K562 (cell line): ENCODE measurements around the gene CTCFL. TPM values are rescaled to one million over a fixed set of nuclear protein-coding genes. Genes with fewer than 3 reads are reported as not detected.

Experiments
- ATAC-seq: fragments of 200-7000 bp; cut with Tn5 transposase; 3 replicates; pipeline ENCODE4 v1.9.1; 2020; ENCODE audit warnings: moderate library complexity
- BruUV-seq: library from RNA; stranded (reverse); fragments of 400-500 nt; replicated peaks from 2 replicates; lab custom pipeline; 2021; lab: Mats Ljungman, UMichigan
- CTCF ChIA-PET: fragments of 300-600 bp; formaldehyde crosslinking; extraction: SDS; loops from one replicate; lab custom pipeline; 2021; ENCODE audit warnings: low intra/inter-chr PET ratio; lab: Yijun Ruan, JAX
- POLR2A ChIA-PET: fragments of 300-600, 350-650 bp; sonication (Branson Sonifier 250); formaldehyde crosslinking; extraction: SDS; loops from one replicate; lab custom pipeline; 2021; ENCODE audit warnings: antibody characterized with exemption, inconsistent platforms; lab: Yijun Ruan, JAX
- DNase-seq, 4 experiments: peaks; one replicate each; pipeline versions ENCODE4 v3.0.0 to v3.0.0-alpha.2; 2011 to 2018; ENCODE audit warnings: low spot score in 3 of 4, mixed read lengths in 3 of 4; ENCODE audit errors: extremely low read depth in 1 of 4
- FAIRE-seq: peaks from 2 replicates; lab custom pipeline; 2011; peaks lifted over from hg19 to GRCh38; lab: Jason Lieb, UNC
- H2AFZ ChIP-seq: 2 replicates; pipeline ENCODE4 v1.6.0; 2011; ENCODE audit warnings: low read depth, low read length, control low read depth, inconsistent platforms
- H3K27ac ChIP-seq: fragments of 200-600 bp; 3 replicates; pipeline ENCODE4 v1.8.0; 2011; ENCODE audit warnings: low read depth, mild to moderate bottlenecking, control low read depth, inconsistent platforms, low read length, moderate library complexity, mixed read lengths; ENCODE audit errors: extremely low read depth
- H3K27me3 ChIP-seq, 2 experiments: fragments of 300-600 bp in 1 of 2; 2 replicates in 1 of 2; 3 replicates in 1 of 2; pipeline versions ENCODE4 v1.6.0 to v1.8.0; 2011; ENCODE audit warnings: inconsistent platforms in 2 of 2, low read length in 2 of 2, mild to moderate bottlenecking in 1 of 2, mixed read lengths in 1 of 2, moderate library complexity in 1 of 2; ENCODE audit not compliant: control insufficient read depth in 2 of 2, insufficient read depth in 2 of 2
- H3K36me3 ChIP-seq: fragments of 300-600 bp; 3 replicates; pipeline ENCODE4 v1.8.0; 2011; ENCODE audit warnings: mild to moderate bottlenecking, low read length, inconsistent platforms; ENCODE audit not compliant: control insufficient read depth, insufficient read depth
- H3K4me1 ChIP-seq, 2 experiments: fragments of 200-600 bp in 1 of 2; replicated peaks in 1 of 2; 2 replicates in 1 of 2; 3 replicates in 1 of 2; pipeline versions ENCODE4 v1.5.1 to v1.8.0; 2011; ENCODE audit warnings: inconsistent platforms in 2 of 2, low read length in 2 of 2, mild to moderate bottlenecking in 1 of 2, mixed read lengths in 1 of 2, moderate library complexity in 1 of 2; ENCODE audit not compliant: control insufficient read depth in 2 of 2, insufficient read depth in 2 of 2
- H3K4me2 ChIP-seq: 2 replicates; pipeline ENCODE4 v1.6.1; 2011; ENCODE audit warnings: low read length, control low read depth, inconsistent platforms, mixed read lengths; ENCODE audit not compliant: insufficient read depth
- H3K4me3 ChIP-seq: fragments of 200-600 bp; sonication (generic), shearing (Covaris generic); 2 replicates; pipeline ENCODE4 v1.5.1; 2016; ENCODE audit warnings: control low read depth, inconsistent platforms
- H3K79me2 ChIP-seq: fragments of 200-600 bp; 3 replicates; pipeline ENCODE4 v1.8.0; 2011; ENCODE audit warnings: low read length, inconsistent platforms; ENCODE audit not compliant: control insufficient read depth, insufficient read depth
- H3K9ac ChIP-seq, 2 experiments: 2 replicates each; pipeline versions ENCODE4 v1.6.0 to v1.6.1; 2011; ENCODE audit warnings: low read depth in 2 of 2, low read length in 2 of 2, control low read depth in 1 of 2, inconsistent platforms in 1 of 2, mild to moderate bottlenecking in 1 of 2, mixed read lengths in 1 of 2; ENCODE audit not compliant: insufficient read depth in 1 of 2
- H3K9me1 ChIP-seq: one replicate; pipeline ENCODE4 v1.6.0; 2011; ENCODE audit warnings: inconsistent platforms, mild to moderate bottlenecking, low read length, moderate library complexity; ENCODE audit not compliant: control insufficient read depth, insufficient read depth
- H3K9me3 ChIP-seq: replicated peaks from 2 replicates; pipeline ENCODE4 v1.5.1; 2011; ENCODE audit warnings: low read depth, low read length, inconsistent platforms; ENCODE audit not compliant: control insufficient read depth, insufficient read depth
- H4K20me1 ChIP-seq: replicated peaks from 2 replicates; pipeline ENCODE4 v1.6.1; 2011; ENCODE audit warnings: low read length, inconsistent platforms, mixed read lengths; ENCODE audit not compliant: control insufficient read depth, insufficient read depth
- ARID1B ChIP-seq: fragments of 450-650 bp; IDR thresholded peaks from 2 replicates; pipeline ENCODE4 v1.6.1; 2016; ENCODE audit warnings: antibody characterized with exemption, mild to moderate bottlenecking, inconsistent platforms
- CBFA2T2 ChIP-seq: fragments of 450-650 bp; conservative IDR thresholded peaks from 2 replicates; pipeline ENCODE4 v1.6.1; 2017; ENCODE audit warnings: mild to moderate bottlenecking
- CBFA2T3 ChIP-seq: fragments of 450-650 bp; IDR thresholded peaks from 2 replicates; pipeline ENCODE4 v1.6.1; 2017
- DPF2 ChIP-seq: fragments of 450-650 bp; IDR thresholded peaks from 2 replicates; pipeline ENCODE4 v1.6.1; 2016
- HEY1 ChIP-seq: fragments of 250-450 bp; sonication (Bioruptor Pico); IDR thresholded peaks from 2 replicates; pipeline ENCODE4 v1.5.0; 2020; ENCODE audit warnings: mild to moderate bottlenecking, moderate library complexity, borderline replicate concordance
- MEF2D ChIP-seq: conservative IDR thresholded peaks from 2 replicates; pipeline ENCODE4 v1.6.1; 2016; ENCODE audit warnings: low read depth, missing genetic modification characterization, missing compliant biosample characterization
- SMAD1 ChIP-seq: fragments of 150-350 bp; IDR thresholded peaks from 2 replicates; pipeline ENCODE4 v1.6.1; 2014; ENCODE audit warnings: low read length, low read depth; ENCODE audit not compliant: partially characterized antibody
- TAL1 ChIP-seq: fragments of 450-650 bp; IDR thresholded peaks from 2 replicates; pipeline ENCODE4 v1.6.1; 2016; ENCODE audit warnings: mild to moderate bottlenecking
- TCF3 ChIP-seq: sonication (generic); formaldehyde crosslinking; IDR thresholded peaks from 2 replicates; pipeline ENCODE4 v1.4.0; 2020; ENCODE audit warnings: mild to moderate bottlenecking, missing genetic modification reagents
- ZBTB7A ChIP-seq: IDR thresholded peaks from 2 replicates; pipeline ENCODE4 v1.6.1; 2011; ENCODE audit warnings: low read depth, mild to moderate bottlenecking, low read length, moderate library complexity, borderline replicate concordance; ENCODE audit not compliant: control insufficient read depth
- WGBS: fragments of 100-300 bp; shearing (Covaris generic); methylation state at CpG from one replicate; pipeline ENCODE4 v1.1.6; 2016; ENCODE audit warnings: low coverage, mixed read lengths; ENCODE audit not compliant: insufficient coverage; ENCODE audit errors: missing lambda C conversion rate; 5-methylcytosine and 5-hydroxymethylcytosine counted together
- in situ Hi-C: fragments of 300-500 bp; cut with MboI; formaldehyde crosslinking; loops from 4 replicates; pipeline ENCODE4 v1.15.0; 2018; ENCODE audit warnings: inconsistent platforms, mixed read lengths
- intact Hi-C: fragments of 100-400 bp; cut with micrococcal nuclease; formaldehyde crosslinking; loops from 2 replicates; pipeline ENCODE4 v1.14.2; 2022
- polyA plus RNA-seq, 8 experiments: library from polyadenylated mRNA; depleted of rRNA in 4 of 8; stranded (reverse) in 5 of 8; unstranded in 3 of 8; fragments of >200 nt; fragmentation: Nextera tagmentation in 2 of 8; fragmentation: Illumina TruSeq in 1 of 8; extraction: Ambion mirVana in 2 of 8; extraction: Trizol in 1 of 8; gene quantifications; 2 replicates each; pipeline versions ENCODE4 v1.2.1 to v1.2.3, GENCODE V29; 2011 to 2014; ENCODE audit warnings: inconsistent platforms in 1 of 8, missing spikeins in 1 of 8
- total RNA-seq, 7 experiments: library from RNA; depleted of rRNA in 6 of 7; stranded (reverse); fragments of >200 nt in 6 of 7; fragmentation: Illumina TruSeq in 2 of 7; extraction: Trizol in 2 of 7; gene quantifications; 2 replicates each; pipeline versions ENCODE4 v1.2.1 to v1.2.3, GENCODE V29; 2011 to 2021; ENCODE audit warnings: low replicate concordance in 1 of 7
- TF ChIP-seq, protein P1 (sequence below): fragments of 450-650 bp; IDR thresholded peaks from 2 replicates; pipeline ENCODE4 v1.6.1; 2018; ENCODE audit not compliant: partially characterized antibody
- TF ChIP-seq, protein P2 (sequence below): fragments of 450-650 bp; IDR thresholded peaks from 2 replicates; pipeline ENCODE4 v1.6.1; 2016; ENCODE audit warnings: mild to moderate bottlenecking
- TF ChIP-seq, protein P3 (sequence below), 2 experiments: IDR thresholded peaks; 2 replicates each; pipeline ENCODE4 v1.6.1; 2012; ENCODE audit warnings: improper control_type of control experiment in 2 of 2, low read depth in 2 of 2, low read length in 2 of 2, borderline replicate concordance in 1 of 2

Gene CTCFL
- total and polyA plus RNA-seq, 9 of the 15 experiments (the other 6 are each of a cell fraction or from before 2014, with no cell fraction given), result 42.4 to 188 (median 111) TPM

DNA sequence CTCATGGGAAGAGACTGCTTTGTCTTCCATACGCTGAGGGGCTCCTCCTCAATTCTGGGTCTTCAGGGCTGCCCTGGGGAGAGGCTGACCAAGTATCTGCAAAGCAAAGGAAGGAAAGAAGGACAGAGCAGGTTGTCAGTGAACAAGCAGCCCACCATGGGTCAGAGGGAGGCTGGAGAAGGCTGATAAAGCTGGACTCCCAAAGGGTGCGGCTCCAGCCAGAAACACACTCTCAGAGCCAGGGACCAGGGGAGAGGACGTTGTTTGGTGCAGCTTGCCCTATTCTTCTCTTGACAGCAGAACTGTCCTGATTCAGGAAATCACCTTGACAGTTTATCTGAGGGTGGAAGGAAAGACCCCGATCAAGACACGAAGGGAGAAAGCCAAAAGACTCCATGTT is 10.4 kb upstream of the CTCFL start:
- peaks cover 21% of the 10 kb centered on the region for H3K9me3 ChIP-seq
- H3K9ac ChIP-seq, result no peak overlapping the region; a peak in 1 of 4 replicates
- peak overlapping the region; percentile 49 for H2AFZ ChIP-seq
- ATAC-seq, result peak; percentile 93
- in situ Hi-C loops, result no loop called here
- 5% methylated on average over 5 of the region's 5 CpGs for WGBS
- BruUV-seq, result no TSS peak
- no peaks in the 10 kb centered on the region for H3K9me1 ChIP-seq
- CTCF ChIA-PET, result no interaction called here
- intact Hi-C loops, result no loop called here
- H3K79me2 ChIP-seq, result no peaks in the 10 kb centered on the region
- no peaks in the 10 kb centered on the region for H3K36me3 ChIP-seq
- H3K27me3 ChIP-seq, result no peaks in the 10 kb centered on the region
- POLR2A ChIA-PET, result no interaction called here
- no peaks in the 10 kb centered on the region for H4K20me1 ChIP-seq
- TF ChIP-seq HEY1 (no peak), CBFA2T3 (peak; percentile 62), TAL1 (peak; percentile 29; the same call in 1 of the 2 replicates), TCF3 (CRISPR knock-in tag) (peak; percentile 55; the same call in 1 of the 2 replicates), CBFA2T2 (peak; percentile 41), MEF2D (no peak), ARID1B (peak; percentile 42), ZBTB7A (peak; percentile 54; the same call in 1 of the 2 replicates), SMAD1 (no peak), DPF2 (0 out of 2 replicates have a peak, but pooled peaks have one; percentile 19)
- TF ChIP-seq, protein P1, sequence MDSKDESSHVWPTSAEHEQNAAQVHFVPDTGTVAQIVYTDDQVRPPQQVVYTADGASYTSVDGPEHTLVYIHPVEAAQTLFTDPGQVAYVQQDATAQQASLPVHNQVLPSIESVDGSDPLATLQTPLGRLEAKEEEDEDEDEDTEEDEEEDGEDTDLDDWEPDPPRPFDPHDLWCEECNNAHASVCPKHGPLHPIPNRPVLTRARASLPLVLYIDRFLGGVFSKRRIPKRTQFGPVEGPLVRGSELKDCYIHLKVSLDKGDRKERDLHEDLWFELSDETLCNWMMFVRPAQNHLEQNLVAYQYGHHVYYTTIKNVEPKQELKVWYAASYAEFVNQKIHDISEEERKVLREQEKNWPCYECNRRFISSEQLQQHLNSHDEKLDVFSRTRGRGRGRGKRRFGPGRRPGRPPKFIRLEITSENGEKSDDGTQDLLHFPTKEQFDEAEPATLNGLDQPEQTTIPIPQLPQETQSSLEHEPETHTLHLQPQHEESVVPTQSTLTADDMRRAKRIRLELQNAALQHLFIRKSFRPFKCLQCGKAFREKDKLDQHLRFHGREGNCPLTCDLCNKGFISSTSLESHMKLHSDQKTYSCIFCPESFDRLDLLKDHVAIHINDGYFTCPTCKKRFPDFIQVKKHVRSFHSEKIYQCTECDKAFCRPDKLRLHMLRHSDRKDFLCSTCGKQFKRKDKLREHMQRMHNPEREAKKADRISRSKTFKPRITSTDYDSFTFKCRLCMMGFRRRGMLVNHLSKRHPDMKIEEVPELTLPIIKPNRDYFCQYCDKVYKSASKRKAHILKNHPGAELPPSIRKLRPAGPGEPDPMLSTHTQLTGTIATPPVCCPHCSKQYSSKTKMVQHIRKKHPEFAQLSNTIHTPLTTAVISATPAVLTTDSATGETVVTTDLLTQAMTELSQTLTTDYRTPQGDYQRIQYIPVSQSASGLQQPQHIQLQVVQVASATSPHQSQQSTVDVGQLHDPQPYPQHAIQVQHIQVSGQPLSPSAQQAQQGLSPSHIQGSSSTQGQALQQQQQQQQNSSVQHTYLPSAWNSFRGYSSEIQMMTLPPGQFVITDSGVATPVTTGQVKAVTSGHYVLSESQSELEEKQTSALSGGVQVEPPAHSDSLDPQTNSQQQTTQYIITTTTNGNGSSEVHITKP, result no peak
- TF ChIP-seq, protein P2, sequence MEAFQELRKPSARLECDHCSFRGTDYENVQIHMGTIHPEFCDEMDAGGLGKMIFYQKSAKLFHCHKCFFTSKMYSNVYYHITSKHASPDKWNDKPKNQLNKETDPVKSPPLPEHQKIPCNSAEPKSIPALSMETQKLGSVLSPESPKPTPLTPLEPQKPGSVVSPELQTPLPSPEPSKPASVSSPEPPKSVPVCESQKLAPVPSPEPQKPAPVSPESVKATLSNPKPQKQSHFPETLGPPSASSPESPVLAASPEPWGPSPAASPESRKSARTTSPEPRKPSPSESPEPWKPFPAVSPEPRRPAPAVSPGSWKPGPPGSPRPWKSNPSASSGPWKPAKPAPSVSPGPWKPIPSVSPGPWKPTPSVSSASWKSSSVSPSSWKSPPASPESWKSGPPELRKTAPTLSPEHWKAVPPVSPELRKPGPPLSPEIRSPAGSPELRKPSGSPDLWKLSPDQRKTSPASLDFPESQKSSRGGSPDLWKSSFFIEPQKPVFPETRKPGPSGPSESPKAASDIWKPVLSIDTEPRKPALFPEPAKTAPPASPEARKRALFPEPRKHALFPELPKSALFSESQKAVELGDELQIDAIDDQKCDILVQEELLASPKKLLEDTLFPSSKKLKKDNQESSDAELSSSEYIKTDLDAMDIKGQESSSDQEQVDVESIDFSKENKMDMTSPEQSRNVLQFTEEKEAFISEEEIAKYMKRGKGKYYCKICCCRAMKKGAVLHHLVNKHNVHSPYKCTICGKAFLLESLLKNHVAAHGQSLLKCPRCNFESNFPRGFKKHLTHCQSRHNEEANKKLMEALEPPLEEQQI, result no peak
- TF ChIP-seq, protein P3, sequence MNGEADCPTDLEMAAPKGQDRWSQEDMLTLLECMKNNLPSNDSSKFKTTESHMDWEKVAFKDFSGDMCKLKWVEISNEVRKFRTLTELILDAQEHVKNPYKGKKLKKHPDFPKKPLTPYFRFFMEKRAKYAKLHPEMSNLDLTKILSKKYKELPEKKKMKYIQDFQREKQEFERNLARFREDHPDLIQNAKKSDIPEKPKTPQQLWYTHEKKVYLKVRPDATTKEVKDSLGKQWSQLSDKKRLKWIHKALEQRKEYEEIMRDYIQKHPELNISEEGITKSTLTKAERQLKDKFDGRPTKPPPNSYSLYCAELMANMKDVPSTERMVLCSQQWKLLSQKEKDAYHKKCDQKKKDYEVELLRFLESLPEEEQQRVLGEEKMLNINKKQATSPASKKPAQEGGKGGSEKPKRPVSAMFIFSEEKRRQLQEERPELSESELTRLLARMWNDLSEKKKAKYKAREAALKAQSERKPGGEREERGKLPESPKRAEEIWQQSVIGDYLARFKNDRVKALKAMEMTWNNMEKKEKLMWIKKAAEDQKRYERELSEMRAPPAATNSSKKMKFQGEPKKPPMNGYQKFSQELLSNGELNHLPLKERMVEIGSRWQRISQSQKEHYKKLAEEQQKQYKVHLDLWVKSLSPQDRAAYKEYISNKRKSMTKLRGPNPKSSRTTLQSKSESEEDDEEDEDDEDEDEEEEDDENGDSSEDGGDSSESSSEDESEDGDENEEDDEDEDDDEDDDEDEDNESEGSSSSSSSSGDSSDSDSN (IDR thresholded peaks at IDR 0.05; ENCODE audit: borderline replicate concordance in 1 of 2, low read depth in 2 of 2, low read length in 2 of 2), result 0 out of 4 replicates have a peak, but pooled peaks of 1 of the 2 experiments have one; percentile 38
- H3K4me2 ChIP-seq, result peak overlapping the region; percentile 46
- no peak overlapping the region; the same call in 2 of the 3 replicates for H3K27ac ChIP-seq
- H3K4me1 ChIP-seq, result peaks cover 2 to 6% of the 10 kb centered on the region in 2 experiments; a peak in 3 of 5 replicates
- peak; percentile 88 for FAIRE-seq
- H3K4me3 ChIP-seq, result no peak overlapping the region
- DNase-seq, result peak in 3 of 4 experiments; percentile 18 to 75 (median 58)
